Stimulated activated CD4-positive, alpha-beta T cell treated with anti-CD3 and anti-CD28 coated beads, Interleukin-2, amount 100 ng/mL, for 4 hours (primary cell): ENCODE measurements around the gene MTCH1.
"Not testable (repeated sequence)": the region's sequence is repeated elsewhere in the genome, so short reads cannot be mapped to it uniquely, and the experiment has no call there.

Source experiments
- DNase-seq: peaks from one replicate; pipeline ENCODE4 v3.0.0-alpha.2; 2020; ENCODE audit warnings: low read depth

The MTCH1 gene

GRCh38 chr6:36954262-36954931 lies 31.6 kb downstream of the MTCH1 start, which contains the start of gene PI16:
TSS of gene PI16 (plus strand) at chr6:36954738. CDS start at chr6:36954761, 23 bp downstream.
- no peak for DNase-seq

- no peak for DNase-seq
Measured at GRCh38 chr6:36953931-36954261, 32.1 kb downstream of the MTCH1 start.

GRCh38 chr6:36949636-36950035 lies 36.4 kb downstream of the MTCH1 start:
- no peak for DNase-seq

GRCh38 chr6:36949076-36949475 lies 36.9 kb downstream of the MTCH1 start:
- DNase-seq: not testable (repeated sequence)

GRCh38 chr6:36947570-36948351 lies 38.2 kb downstream of the MTCH1 start:
- no peak for DNase-seq

- DNase-seq: no peak
Measured at GRCh38 chr6:36946526-36946925, 39.5 kb downstream of the MTCH1 start.

- no peak for DNase-seq
Measured at GRCh38 chr6:36945301-36945700, 40.7 kb downstream of the MTCH1 start.

GRCh38 chr6:36944650-36945049 lies 41.3 kb downstream of the MTCH1 start:
- no peak for DNase-seq

GRCh38 chr6:36942329-36942728 lies 43.7 kb downstream of the MTCH1 start:
- not testable (repeated sequence) for DNase-seq

GRCh38 chr6:36941561-36941960 lies 44.4 kb downstream of the MTCH1 start:
- not testable (repeated sequence) for DNase-seq

GRCh38 chr6:36940027-36940426 lies 46.0 kb downstream of the MTCH1 start:
- DNase-seq: no peak

- not testable (repeated sequence) for DNase-seq
Measured at GRCh38 chr6:36939005-36939404, 47.0 kb downstream of the MTCH1 start.

GRCh38 chr6:36938536-36938935 lies 47.5 kb downstream of the MTCH1 start:
- no peak for DNase-seq

- no peak for DNase-seq
Measured at GRCh38 chr6:36937896-36938295, 48.1 kb downstream of the MTCH1 start.

- DNase-seq: no peak
Measured at GRCh38 chr6:36936824-36937223, 49.2 kb downstream of the MTCH1 start.

- DNase-seq: no peak
Measured at GRCh38 chr6:36934901-36935300, 51.1 kb downstream of the MTCH1 start.

GRCh38 chr6:36933519-36933918 lies 52.5 kb downstream of the MTCH1 start:
- DNase-seq: no peak

- no peak for DNase-seq
Measured at GRCh38 chr6:36933102-36933501, 52.9 kb downstream of the MTCH1 start.

- no peak for DNase-seq
Measured at GRCh38 chr6:36930483-36930882, 55.5 kb downstream of the MTCH1 start.

GRCh38 chr6:36929607-36930006 lies 56.4 kb downstream of the MTCH1 start:
- no peak for DNase-seq

- no peak for DNase-seq
Measured at GRCh38 chr6:36929152-36929551, 56.8 kb downstream of the MTCH1 start.

- DNase-seq: no peak
Measured at GRCh38 chr6:36928547-36928918, 57.5 kb downstream of the MTCH1 start.

GRCh38 chr6:36927691-36928546 lies 58.1 kb downstream of the MTCH1 start:
- DNase-seq: no peak
